OCI-LY7 (cell line): ENCODE measurements around the gene FAM151A.

Experiments
- EZH2phosphoT487 ChIP-seq: fragments of 200-600 bp; sonication (generic); IDR thresholded peaks from 2 replicates; pipeline ENCODE4 v1.6.1; 2018; ENCODE audit warnings: low read depth, borderline replicate concordance, mild to moderate bottlenecking, mixed run types, antibody characterized with exemption, low read length, moderate library complexity, mixed read lengths
- TF ChIP-seq, protein P1 (sequence below): fragments of 200-600 bp; sonication (generic); conservative IDR thresholded peaks from 2 replicates; pipeline ENCODE4 v1.5.1; 2014; ENCODE audit warnings: mild to moderate bottlenecking, antibody characterized with exemption, low read length, moderate library complexity, mixed read lengths

DNA sequence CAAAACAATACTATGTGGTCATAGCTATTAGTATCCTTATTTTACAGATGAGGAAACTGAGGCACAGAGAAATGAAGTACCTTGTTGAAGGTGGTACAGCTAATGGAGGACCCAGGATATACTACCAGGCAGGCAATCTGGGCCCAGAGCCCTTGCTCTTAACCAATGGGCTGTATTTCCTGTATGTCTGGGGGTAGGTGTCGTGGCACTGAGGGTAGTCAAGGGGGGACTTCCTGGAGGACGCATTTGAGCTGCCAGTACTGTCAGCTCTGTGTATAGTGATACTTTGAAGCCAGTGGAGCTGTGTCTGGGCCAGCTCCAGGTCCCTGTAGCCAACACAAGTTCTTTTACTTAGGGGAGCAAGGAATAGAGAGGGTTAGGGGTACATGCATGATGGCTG lies 34.9 kb downstream of the FAM151A start:
- no peak for TF ChIP-seq EZH2phosphoT487
- TF ChIP-seq, protein P1, sequence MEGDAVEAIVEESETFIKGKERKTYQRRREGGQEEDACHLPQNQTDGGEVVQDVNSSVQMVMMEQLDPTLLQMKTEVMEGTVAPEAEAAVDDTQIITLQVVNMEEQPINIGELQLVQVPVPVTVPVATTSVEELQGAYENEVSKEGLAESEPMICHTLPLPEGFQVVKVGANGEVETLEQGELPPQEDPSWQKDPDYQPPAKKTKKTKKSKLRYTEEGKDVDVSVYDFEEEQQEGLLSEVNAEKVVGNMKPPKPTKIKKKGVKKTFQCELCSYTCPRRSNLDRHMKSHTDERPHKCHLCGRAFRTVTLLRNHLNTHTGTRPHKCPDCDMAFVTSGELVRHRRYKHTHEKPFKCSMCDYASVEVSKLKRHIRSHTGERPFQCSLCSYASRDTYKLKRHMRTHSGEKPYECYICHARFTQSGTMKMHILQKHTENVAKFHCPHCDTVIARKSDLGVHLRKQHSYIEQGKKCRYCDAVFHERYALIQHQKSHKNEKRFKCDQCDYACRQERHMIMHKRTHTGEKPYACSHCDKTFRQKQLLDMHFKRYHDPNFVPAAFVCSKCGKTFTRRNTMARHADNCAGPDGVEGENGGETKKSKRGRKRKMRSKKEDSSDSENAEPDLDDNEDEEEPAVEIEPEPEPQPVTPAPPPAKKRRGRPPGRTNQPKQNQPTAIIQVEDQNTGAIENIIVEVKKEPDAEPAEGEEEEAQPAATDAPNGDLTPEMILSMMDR = no peak
